ENCODE results near the gene TGFB1I1. TPM values are rescaled to one million over a fixed set of nuclear protein-coding genes. Genes with fewer than 3 reads are reported as not detected.

TGFB1I1 gene
- total RNA-seq, 1 experiment from 2014 or later: 4.3 TPM

- TF ChIP-seq ZSCAN18 (CRISPR knock-in tag; IDR thresholded peaks at IDR 0.05) (no peak), ZNF232 (CRISPR knock-in tag; IDR thresholded peaks at IDR 0.05) (no peak), JUN (CRISPR knock-in tag; IDR thresholded peaks at IDR 0.05) (no peak), AR (CRISPR knock-in tag; IDR thresholded peaks at IDR 0.05) (no peak), IRF1 (CRISPR knock-in tag; IDR thresholded peaks at IDR 0.05) (no peak), NR2C2 (CRISPR knock-in tag; IDR thresholded peaks at IDR 0.05) (no peak), ZNF416 (CRISPR knock-in tag; IDR thresholded peaks at IDR 0.05) (no peak)
Observed at GRCh38 chr16:31467151-31467773, 4.7 kb upstream of the TGFB1I1 start (continued).

GRCh38 chr16:31467858-31468257 is 4.1 kb upstream of the TGFB1I1 start:
- ChIA-PET CTCF (interaction anchor here (2.1 kb wide), 1 partner anchor 8 kb away, joined by 8 read pairs; the partner anchor contains the start of gene ARMC5), POLR2A (no interaction called here)
- no peak for DNase-seq (ENCODE audit: low spot score)
- ATAC-seq: no peak
- no peaks in the 10 kb centered on the region for H3K9me3 Mint-ChIP-seq
- H3K36me3 Mint-ChIP-seq: peaks cover 13% of the 10 kb centered on the region; the same call in 1 of the 2 replicates
- TF ChIP-seq MLX (CRISPR knock-in tag; IDR thresholded peaks at IDR 0.05) (no peak), ZNF425 (CRISPR knock-in tag; conservative IDR thresholded peaks at IDR 0.05) (no peak), ZNF232 (CRISPR knock-in tag; IDR thresholded peaks at IDR 0.05) (no peak), ZNF423 (CRISPR knock-in tag; IDR thresholded peaks at IDR 0.05) (no peak)
- H3K4me1 Mint-ChIP-seq: peaks cover 7% of the 10 kb centered on the region
- peaks cover 23% of the 10 kb centered on the region for H3K27me3 Mint-ChIP-seq (ENCODE audit: low read depth)
- no peak overlapping the region for H3K4me3 Mint-ChIP-seq
- no peak overlapping the region for H3K27ac Mint-ChIP-seq

- peaks cover 7% of the 10 kb centered on the region for H3K4me1 Mint-ChIP-seq
- ATAC-seq (no peak), DNase-seq (ENCODE audit: low spot score) (no peak)
- no peak overlapping the region; the same call in 1 of the 2 replicates for H3K4me3 Mint-ChIP-seq
- H3K36me3 Mint-ChIP-seq: peaks cover 2% of the 10 kb centered on the region; the same call in 1 of the 2 replicates
- H3K27me3 Mint-ChIP-seq (ENCODE audit: low read depth): peaks cover 51% of the 10 kb centered on the region
- CTCF ChIA-PET: interaction anchor here (1.4 to 13.1 kb wide), 2 partner anchors 14 to 328 kb away, joined by 3 to 221 read pairs; partner anchors contain the start of gene ARMC5
- H3K9me3 Mint-ChIP-seq: 0 out of 2 replicates have a peak, but pooled peaks cover 5% of the 10 kb centered on the region
- POLR2A ChIA-PET: no interaction called here
- H3K27ac Mint-ChIP-seq: no peak overlapping the region
- TF ChIP-seq KAT7 (CRISPR knock-in tag; IDR thresholded peaks at IDR 0.05; ENCODE audit: borderline replicate concordance): no peak
- TF ChIP-seq ARID4B (CRISPR knock-in tag; IDR thresholded peaks at IDR 0.05; ENCODE audit: borderline replicate concordance): no peak
- no peak for TF ChIP-seq E2F5 (CRISPR knock-in tag; IDR thresholded peaks at IDR 0.05)
- TF ChIP-seq MYBL2 (CRISPR knock-in tag; IDR thresholded peaks at IDR 0.05): no peak
- no peak for TF ChIP-seq PREB (CRISPR knock-in tag; IDR thresholded peaks at IDR 0.05; ENCODE audit: borderline replicate concordance)
Observed at GRCh38 chr16:31470615-31471014, 1.3 kb upstream of the TGFB1I1 start.

Measured in WTC11 (cell line).